Bronchial epithelial cell (primary cell): Measurements from ENCODE around the gene CELA2B. TPM values are rescaled to one million over a fixed set of nuclear protein-coding genes. Genes with fewer than 3 reads are reported as not detected.
A peak's percentile ranks its signal among the peaks of the same experiment; 100 is the strongest.
"Not testable (repeated sequence)": the region's sequence is repeated elsewhere in the genome, so short reads cannot be mapped to it uniquely, and the experiment has no call there.

Experiments used
- DNase-seq: peaks from one replicate; pipeline ENCODE4 v3.0.0-alpha.2; 2010; ENCODE audit warnings: low read depth
- FAIRE-seq: peaks from 2 replicates; lab custom pipeline; 2011; peaks lifted over from hg19 to GRCh38; lab: Jason Lieb, UNC
- H3K27me3 ChIP-seq: 2 replicates; pipeline ENCODE4 v1.5.1; 2011; ENCODE audit warnings: low read length; ENCODE audit not compliant: control insufficient read depth, insufficient read depth
- H3K36me3 ChIP-seq: 2 replicates; pipeline ENCODE4 v1.5.1; 2011; ENCODE audit warnings: low read length; ENCODE audit not compliant: control insufficient read depth, insufficient read depth
- H3K4me3 ChIP-seq: 2 replicates; pipeline ENCODE4 v1.5.1; 2011; ENCODE audit warnings: mild to moderate bottlenecking, low read depth, low read length, control low read depth
- total RNA-seq: library from RNA; depleted of rRNA; stranded (reverse); fragments of >200 nt; gene quantifications from 2 replicates; pipeline ENCODE4 v1.2.1, GENCODE V29; 2014
- TF ChIP-seq, protein P1 (sequence below): IDR thresholded peaks from 2 replicates; pipeline ENCODE4 v1.5.1; 2011; ENCODE audit warnings: mild to moderate bottlenecking, moderate library complexity, low read length, control low read depth, inconsistent platforms; ENCODE audit not compliant: insufficient read depth, severe bottlenecking

Gene CELA2B
- total RNA-seq, 1 donor from 2014 or later, result not detected

DNA sequence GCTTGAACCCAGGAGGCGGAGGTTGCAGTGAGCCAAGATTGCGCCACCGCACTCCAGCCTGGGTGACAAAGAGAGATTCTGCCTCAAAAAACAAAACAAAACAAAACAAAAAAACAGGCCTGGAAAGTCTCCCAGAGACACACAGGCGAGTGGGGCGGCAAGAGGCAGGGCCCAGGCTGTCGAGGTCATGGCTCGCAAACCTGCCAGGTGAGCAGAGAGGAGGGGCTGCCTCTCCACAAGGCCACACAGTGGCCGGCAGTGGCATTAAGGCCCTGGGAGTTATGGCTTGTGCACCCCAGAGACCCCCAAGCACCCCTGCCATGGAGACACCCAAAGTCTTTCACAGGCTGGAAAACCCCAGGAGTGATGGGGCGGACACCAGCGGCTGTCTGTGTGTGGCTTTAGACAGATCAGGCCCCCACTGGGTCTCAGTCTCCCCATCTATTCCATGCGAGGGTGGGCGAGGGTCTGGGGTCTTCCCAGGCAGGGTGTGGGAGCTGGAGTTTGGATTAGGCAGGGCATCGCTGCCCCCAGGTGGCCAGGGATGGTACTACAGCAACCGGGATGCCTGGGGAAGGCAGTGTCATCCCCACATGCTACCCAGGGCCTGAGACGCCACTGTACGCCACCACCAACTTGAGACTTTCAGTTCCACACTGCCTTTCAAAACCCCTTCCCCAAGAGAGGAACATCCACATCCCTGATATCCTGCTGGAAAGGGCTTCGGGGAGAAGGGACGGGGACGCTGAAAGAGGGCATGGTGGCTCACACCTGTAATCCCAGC, 44.9 kb upstream of the CELA2B start:
- DNase-seq (peak; percentile 29), FAIRE-seq (peak; percentile 58)
- H3K27me3 ChIP-seq, result no peaks in the 10 kb centered on the region
- H3K4me3 ChIP-seq, result no peak overlapping the region
- TF ChIP-seq, protein P1, sequence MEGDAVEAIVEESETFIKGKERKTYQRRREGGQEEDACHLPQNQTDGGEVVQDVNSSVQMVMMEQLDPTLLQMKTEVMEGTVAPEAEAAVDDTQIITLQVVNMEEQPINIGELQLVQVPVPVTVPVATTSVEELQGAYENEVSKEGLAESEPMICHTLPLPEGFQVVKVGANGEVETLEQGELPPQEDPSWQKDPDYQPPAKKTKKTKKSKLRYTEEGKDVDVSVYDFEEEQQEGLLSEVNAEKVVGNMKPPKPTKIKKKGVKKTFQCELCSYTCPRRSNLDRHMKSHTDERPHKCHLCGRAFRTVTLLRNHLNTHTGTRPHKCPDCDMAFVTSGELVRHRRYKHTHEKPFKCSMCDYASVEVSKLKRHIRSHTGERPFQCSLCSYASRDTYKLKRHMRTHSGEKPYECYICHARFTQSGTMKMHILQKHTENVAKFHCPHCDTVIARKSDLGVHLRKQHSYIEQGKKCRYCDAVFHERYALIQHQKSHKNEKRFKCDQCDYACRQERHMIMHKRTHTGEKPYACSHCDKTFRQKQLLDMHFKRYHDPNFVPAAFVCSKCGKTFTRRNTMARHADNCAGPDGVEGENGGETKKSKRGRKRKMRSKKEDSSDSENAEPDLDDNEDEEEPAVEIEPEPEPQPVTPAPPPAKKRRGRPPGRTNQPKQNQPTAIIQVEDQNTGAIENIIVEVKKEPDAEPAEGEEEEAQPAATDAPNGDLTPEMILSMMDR, result peak; percentile 96
- H3K36me3 ChIP-seq, result peaks cover 14% of the 10 kb centered on the region

DNA sequence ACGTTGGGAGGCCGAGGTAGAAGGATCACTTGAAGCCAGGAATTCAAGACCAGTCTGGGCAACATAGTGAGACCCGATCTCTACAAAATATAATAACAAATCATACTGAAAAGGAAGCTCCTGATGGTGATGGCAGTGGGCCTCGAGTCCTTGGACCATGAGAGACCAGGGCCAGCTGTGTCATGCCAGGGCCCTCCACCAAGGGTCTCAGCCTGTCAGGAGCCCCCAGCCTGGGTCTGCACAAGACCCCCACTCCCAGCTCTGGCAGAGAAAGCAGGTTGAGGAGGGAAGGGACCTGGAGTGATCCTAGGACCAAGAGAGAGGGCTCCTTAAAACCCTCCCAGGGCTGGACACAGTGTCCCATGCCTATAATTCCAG, 44.3 kb upstream of the CELA2B start:
- DNase-seq (no peak), FAIRE-seq (no peak)
- peaks cover 11% of the 10 kb centered on the region for H3K36me3 ChIP-seq
- TF ChIP-seq, protein P1, result no peak
- H3K4me3 ChIP-seq, result no peak overlapping the region
- H3K27me3 ChIP-seq, result no peaks in the 10 kb centered on the region

DNA sequence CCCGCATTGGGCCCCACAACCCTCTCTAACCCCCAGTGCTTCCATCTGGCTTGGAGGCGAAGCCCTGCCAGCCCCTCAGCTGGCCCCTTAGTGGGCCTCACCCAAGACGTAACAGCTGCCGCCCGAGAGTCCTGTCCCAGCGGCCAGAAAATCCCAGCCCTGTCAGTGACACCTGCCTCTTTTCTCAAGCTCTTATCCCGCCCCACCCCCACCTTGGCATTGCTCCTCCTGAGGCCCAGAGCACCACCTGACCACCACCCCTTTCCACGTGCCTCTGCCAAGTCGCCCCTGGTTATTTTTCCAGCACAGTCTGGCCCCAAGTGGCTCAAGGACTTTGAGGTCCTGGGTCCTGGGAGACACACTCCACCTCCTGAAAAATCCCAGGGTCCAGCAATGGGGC, 43.6 kb upstream of the CELA2B start:
- Histone ChIP-seq H3K27me3 (no peaks in the 10 kb centered on the region), H3K36me3 (peaks cover 7% of the 10 kb centered on the region), H3K4me3 (no peak overlapping the region)
- TF ChIP-seq, protein P1, result no peak
- DNase-seq (no peak), FAIRE-seq (no peak)

DNA sequence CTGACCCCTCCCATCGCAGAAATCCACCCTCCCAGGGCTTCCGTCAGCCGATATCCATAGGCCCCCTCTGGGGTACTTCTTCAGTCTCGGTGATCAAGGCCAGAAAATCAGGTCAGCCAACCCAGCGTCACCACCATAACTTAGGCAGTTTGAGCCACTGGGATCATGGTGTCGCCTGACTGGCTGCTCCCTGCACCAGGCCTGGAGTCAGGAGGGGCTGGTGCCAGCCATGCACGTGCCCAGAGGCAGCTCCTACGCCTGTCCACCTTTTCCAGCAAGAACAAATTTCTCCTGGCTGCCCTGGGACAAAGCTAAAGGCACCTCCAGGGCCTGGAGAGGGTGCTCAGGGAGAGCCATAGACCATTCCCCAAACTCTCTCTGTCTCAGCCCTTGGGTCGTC, 42.4 kb upstream of the CELA2B start:
- FAIRE-seq (no peak), DNase-seq (no peak)
- TF ChIP-seq, protein P1, result no peak
- Histone ChIP-seq H3K36me3 (peaks cover 5% of the 10 kb centered on the region), H3K4me3 (no peak overlapping the region), H3K27me3 (no peaks in the 10 kb centered on the region)

DNA sequence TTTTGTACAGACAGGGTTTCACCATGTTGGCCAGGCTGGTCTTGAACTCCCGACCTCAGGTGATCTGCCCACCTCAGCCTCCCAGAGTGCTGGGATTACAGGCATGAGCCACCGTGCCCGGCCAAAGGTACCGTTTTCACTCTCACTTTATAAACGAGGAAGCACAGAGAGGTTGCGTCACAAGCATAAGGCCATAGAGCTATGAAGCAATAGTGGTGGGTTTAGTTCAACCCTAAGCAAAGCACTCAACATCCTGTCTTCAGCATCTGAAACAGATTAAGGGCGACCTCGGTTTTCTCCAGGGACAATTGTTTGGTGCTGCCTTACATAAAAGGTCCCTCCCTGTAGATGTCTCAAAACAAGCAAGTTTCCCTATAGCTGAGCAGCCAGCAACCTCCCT, 41.2 kb upstream of the CELA2B start:
- H3K36me3 ChIP-seq, H3K4me3 ChIP-seq, FAIRE-seq, H3K27me3 ChIP-seq: not testable (repeated sequence)
- DNase-seq, result peak; percentile 45

DNA sequence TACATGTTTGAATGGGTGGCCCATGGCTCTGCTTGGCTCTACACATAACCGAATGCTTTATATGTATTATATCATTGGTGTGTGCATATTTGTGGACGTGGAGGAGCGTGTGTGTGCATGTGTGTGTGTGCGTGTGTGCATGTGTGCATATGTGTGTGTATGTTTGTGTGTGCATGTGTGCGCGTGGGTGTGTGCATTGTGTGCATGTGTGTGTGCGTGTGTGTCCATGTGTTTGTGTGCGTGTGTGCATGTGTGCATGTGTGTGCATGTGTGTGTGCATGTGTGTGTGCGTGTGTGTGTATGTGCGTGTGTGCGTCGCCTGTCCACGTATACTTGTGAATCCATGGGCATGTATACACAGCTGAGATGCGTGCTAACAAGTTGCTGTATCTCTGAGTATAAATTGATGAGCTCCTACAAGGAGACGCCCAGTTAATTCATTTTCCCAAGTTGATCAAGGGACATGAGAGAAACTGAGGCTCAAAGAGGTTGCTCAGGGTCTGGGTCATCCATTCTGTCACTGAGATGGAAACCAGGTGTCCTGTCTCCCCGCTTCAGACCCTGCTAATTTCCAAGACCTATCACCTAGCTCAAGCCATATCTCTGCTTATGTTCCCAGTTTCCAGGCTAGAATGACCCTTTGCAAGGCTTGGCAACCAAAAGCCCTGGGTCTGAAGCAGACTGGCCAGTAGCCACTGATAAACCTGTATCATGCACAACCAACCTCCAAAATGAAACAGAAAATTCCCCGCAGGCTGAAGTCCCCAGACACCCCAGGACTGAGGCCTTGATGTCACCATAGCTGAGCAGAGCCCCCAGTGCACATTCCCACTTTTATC, 40.4 kb upstream of the CELA2B start:
- peak; percentile 96 for FAIRE-seq
- peaks cover 3% of the 10 kb centered on the region for H3K36me3 ChIP-seq
- no peak overlapping the region for H3K4me3 ChIP-seq
- TF ChIP-seq, protein P1, result no peak
- H3K27me3 ChIP-seq, result no peaks in the 10 kb centered on the region
- no peak for DNase-seq
